Esophagus muscularis mucosa (tissue), 4 donors: ENCODE measurements around the gene BRAT1.
"Not testable (repeated sequence)": the region's sequence is repeated elsewhere in the genome, so short reads cannot be mapped to it uniquely, and the experiment has no call there.

ENCODE experiments used
- EP300 ChIP-seq: sonication (generic); formaldehyde crosslinking; IDR thresholded peaks from one replicate; pipeline ENCODE4 v1.6.1; 2017; ENCODE audit warnings: antibody characterized with exemption
- POLR2A ChIP-seq: fragments of 450-650 bp; IDR thresholded peaks from one replicate; pipeline ENCODE4 v1.6.1; 2017; ENCODE audit warnings: antibody characterized with exemption, moderate library complexity, mild to moderate bottlenecking, low read depth
- POLR2AphosphoS5 ChIP-seq, 2 donors: sonication (generic); formaldehyde crosslinking; IDR thresholded peaks; one replicate each; pipeline ENCODE4 v1.6.1; 2017; ENCODE audit warnings: antibody characterized with exemption in 2 of 2
- TF ChIP-seq, protein P1 (sequence below), 3 experiments: fragments of 200-600 bp in 2 of 3; fragments of 450-650 bp in 1 of 3; sonication (generic) in 2 of 3; IDR thresholded peaks; one replicate each; pipeline ENCODE4 v1.5.1; 2017 to 2019; ENCODE audit warnings: antibody characterized with exemption in 3 of 3, mild to moderate bottlenecking in 2 of 3, moderate library complexity in 1 of 3

DNA sequence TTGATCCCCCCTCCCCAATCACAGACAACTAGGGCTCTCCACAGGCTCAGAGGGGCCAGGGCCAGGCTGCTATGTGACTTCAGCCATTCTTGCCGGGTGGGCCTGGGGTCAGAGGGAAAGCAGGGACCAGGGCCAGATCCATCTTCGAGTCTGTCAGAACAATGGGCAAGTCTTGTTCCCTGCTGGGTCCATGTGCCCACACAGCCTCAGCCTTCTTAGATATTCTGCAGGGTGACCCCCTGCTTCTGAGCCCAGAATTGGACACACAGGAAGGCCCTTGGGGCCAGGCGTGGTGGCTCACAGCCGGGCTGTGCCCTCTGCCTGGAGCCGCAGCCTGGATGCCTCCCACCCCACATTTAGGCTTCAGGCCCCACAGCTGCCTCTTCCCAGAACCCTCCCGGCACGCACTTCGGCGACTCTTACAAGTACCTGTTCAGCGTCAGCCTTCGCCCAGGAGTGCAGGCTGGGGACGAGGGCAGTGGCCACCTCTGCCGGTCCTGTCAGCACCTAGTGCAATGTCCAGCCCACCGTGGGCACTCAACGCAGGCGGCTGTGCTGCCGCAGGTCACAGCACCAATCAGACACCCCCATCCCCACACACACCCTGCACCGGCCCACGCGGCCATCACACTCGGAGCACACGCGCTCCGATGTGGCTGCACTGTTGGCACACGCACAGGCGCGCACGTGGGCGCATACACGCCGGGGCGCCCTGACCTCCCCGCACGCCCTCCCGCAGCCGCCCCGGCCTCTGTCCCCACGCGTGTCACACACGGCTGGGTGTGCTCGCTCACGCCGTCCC lies 24.1 kb downstream of the BRAT1 start:
- not testable (repeated sequence) for TF ChIP-seq POLR2A; EP300; POLR2AphosphoS5 (IDR thresholded peaks at IDR 0.05)
- TF ChIP-seq, protein P1, sequence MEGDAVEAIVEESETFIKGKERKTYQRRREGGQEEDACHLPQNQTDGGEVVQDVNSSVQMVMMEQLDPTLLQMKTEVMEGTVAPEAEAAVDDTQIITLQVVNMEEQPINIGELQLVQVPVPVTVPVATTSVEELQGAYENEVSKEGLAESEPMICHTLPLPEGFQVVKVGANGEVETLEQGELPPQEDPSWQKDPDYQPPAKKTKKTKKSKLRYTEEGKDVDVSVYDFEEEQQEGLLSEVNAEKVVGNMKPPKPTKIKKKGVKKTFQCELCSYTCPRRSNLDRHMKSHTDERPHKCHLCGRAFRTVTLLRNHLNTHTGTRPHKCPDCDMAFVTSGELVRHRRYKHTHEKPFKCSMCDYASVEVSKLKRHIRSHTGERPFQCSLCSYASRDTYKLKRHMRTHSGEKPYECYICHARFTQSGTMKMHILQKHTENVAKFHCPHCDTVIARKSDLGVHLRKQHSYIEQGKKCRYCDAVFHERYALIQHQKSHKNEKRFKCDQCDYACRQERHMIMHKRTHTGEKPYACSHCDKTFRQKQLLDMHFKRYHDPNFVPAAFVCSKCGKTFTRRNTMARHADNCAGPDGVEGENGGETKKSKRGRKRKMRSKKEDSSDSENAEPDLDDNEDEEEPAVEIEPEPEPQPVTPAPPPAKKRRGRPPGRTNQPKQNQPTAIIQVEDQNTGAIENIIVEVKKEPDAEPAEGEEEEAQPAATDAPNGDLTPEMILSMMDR (IDR thresholded peaks at IDR 0.05), result not testable (repeated sequence)
